GM21529 (cell line): ENCODE results near the gene PLOD2.
A peak's percentile ranks its signal among the peaks of the same experiment; 100 is the strongest.

ENCODE experiments used
- ATAC-seq: cut with Tn5 transposase; IDR thresholded peaks from one replicate; pipeline ENCODE4 v1.9.1; 2021; ENCODE audit not compliant: unreplicated experiment

Gene PLOD2

DNA sequence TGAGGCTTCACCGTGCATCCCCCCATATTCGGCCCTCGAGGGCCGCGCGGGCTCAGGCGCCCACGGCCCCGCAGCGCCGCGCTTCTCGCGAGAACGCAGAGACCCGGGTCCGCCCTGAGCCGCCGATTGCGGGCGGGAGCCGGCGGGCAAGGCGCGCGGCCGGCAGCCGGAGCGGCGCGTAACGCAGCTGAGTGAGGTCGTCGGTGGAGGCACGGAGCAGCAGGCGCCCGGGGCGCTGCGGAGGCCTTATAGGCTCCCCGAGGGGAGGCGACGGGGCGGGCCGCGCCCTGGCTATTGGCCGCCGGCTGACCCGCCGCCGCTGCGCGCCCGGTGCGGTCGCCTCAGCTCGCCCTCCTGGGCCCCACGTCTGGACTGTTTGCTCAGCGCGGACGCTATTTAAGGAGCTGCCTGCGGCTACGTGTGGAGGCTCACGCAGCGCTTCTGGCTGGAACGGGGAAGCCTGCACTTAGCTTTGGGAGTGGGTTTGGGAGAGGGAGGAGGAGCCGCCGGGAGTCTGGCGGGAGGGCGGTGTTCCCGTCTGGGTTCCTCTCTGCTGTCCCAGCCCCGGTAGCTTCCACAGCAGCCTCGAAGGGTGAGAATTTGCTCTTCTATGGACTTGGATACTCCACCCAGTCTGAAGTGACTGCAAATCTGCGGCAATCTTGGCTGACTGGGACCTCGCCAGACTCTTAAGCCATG lies at the start of gene PLOD2:
PLOD2 (minus strand) TSS at position 221 of the 699 bp plus-strand sequence; CDS start at position 26, 195 bp downstream.
- peak; percentile 48 for ATAC-seq

DNA sequence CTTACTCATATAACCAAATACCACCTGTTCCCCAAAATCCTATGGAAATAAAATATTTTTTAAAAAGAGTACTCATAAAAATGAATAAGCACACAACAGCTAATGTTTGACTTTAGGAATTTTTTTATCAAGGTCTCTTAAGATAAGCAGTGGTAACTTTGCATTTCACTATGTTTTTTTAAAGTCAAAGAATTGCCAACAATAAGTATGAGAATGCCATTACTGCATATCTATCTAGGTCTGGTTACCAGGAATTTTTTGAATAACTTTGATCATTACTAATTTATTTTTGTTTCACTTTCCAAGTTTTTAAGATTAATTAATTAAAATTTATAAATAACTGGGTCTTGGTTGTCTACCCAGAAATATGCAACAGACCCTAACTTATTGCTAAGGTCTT lies 48.4 kb upstream of the PLOD2 start:
- ATAC-seq = no peak

DNA sequence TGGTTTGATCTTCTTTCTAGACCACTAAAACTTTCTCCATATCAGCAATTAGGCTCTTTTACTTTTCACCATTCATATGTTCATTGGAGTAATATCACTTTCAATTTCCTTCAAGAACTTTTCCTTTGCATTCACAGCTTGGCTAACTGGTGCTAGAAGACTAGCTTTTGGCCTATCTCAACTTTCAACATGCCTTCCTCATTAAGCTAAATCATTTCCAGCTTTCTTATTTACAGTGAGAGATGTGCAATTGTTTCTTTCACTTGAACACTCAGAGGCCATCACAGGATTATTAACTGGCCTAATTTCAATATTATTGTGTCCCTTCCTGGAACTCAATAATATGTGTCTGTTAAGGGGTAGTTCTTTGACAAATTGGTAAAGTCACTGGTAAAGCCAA lies 42.8 kb upstream of the PLOD2 start:
- ATAC-seq = no peak

DNA sequence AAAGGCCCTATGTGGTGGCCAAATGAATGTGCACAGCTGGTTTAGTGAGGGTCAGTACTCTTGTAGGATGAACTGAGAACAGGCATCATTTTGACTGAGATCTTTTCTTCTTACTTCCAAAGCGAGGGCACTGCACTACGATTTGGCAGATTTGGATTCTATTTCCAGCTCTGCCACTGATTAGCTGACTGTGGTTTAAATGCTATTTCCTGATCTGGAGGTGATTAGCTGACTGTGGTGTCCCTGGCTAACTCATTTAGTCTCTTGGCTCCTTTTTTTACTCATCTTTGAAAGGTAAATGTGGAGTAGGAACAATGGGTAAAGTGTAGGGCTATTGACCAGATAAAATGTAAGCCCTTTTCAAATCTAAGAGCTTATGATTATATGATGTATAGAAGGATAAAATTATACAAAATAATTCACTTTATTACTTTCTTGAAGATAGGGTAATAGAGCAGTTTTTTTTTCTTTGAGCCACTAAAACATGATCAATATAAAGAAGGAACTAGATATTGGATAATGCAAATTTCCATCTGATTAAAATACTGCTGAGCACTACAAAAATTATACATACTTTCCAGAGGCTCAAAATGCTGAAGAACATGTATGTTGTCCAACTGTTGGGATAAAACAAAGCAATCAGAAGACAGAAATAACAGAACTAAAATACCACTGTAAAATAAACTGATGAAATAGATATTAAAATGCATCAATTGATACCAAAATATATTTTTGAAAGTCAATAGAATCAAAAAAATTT lies 39.7 kb upstream of the PLOD2 start:
- no peak for ATAC-seq

DNA sequence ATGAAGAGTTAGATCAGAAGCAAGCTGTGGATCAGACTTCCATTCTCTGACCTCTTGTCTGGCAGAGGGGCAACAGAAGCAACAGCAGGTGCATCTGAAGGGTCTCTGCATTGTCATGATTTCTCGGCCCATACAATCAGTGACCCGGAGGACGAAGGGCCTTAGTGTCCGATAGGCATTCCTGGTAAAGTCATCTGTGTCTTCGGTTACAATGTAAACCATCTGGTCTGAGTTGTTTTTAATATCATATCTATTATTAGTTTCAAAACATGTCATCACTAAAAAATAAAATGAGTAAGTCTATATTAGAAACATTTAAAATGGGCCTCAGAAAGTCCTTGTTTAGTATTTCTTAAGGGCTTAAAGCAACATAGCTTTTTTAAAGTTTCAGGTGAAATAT lies 38.8 kb upstream of the PLOD2 start:
- ATAC-seq = no peak

DNA sequence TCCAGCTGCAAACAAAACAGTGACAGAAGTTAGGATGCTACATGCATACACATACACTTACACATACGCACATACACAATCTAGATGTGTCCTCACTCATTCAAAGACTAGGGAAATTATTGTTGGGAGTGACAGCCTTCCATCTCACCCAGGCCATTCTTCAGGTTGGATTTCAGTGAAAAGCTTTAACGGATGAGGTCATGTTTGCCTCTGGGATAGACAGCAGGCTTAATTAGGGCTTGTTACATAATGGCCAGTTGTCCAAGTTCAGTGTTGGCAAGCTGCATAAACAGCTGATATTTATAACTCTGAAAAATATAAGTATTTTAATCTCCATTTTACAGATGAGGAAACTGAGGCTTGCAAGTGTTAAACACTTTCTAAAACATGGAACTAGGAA lies 35.8 kb upstream of the PLOD2 start:
- no peak for ATAC-seq

DNA sequence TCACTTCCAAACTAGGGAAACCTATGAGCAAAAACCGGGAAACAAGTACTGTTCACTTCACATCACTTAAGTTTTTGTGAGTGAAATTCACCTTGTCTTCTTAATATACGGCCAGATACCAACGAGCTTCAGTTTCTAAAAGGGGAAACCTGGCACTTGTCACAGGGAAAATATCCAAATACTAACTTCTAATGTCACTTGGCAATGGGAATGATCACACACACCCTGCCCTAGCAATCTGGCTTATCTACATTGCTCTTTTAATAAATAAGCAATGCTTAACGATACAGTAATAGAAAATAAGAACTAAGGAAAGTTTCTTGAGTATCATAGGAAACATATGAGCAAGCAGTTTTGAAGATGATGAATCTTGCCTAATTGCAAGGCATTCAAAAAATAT lies 34.6 kb upstream of the PLOD2 start:
- no peak for ATAC-seq

DNA sequence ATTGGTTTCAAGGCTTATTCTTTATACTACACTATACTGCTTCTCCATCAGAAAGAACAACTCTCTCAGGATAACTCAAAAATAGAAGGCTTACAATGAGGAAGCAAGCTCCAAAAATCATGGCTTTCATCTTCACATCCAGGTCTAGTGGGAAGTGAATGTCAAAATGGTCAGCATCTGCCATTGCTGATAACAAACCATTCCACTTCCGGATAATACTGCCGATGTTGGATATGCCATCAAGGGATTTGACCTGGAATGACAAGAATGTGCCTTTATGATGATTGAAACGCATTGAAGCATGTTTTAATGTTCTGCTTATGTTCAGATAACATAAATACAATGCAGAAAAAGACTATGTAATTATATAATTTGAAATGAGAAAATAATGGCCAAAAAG lies 34.0 kb upstream of the PLOD2 start:
- ATAC-seq = no peak

DNA sequence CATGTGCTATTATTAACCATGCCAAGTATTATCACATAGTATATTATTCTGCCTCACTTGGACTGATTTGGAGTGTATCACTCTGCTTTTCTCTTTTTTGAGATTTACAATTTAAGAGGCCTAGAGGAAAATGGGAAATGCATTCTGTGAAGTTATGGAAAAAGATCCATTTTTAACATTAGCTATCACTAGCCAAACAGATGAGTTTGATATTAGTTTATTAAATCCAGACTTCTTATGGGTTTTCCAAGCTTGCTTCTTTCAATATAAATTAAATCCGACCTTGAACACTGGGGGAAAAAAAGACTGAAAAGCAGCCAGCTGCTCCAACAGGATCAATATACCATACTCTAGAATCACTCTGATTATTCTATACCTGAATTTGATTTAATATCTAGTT lies 30.1 kb upstream of the PLOD2 start:
- ATAC-seq = no peak

DNA sequence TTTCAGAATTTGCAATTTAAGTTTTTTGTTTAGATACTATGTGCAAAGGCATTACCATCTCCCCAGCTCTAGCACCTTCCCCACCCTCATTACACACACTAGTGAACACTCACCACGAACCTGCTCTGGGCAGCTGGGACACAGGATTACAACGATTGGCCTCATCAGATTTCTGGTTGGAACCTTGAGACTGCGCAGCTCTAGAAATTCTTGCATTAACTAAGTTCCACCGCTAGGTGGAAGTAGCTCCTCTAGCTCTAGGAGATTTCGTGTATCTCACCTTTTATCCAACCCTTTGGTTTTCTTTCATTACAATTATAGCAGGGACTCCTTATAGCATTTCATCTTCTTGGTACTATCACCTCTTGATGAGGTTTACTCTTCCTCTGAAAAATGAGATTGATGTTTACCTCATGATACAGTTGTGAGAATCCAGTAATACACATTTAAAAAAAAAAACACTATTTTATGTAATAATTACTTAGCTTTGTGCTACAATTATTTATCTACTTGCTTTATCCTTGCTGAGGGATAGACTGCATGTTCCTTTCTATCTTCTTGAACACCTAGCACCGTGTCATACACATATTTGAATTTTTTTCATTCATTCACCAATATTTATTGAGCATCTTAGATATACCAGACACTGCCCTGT lies 28.7 kb upstream of the PLOD2 start:
- ATAC-seq = peak; percentile 96

DNA sequence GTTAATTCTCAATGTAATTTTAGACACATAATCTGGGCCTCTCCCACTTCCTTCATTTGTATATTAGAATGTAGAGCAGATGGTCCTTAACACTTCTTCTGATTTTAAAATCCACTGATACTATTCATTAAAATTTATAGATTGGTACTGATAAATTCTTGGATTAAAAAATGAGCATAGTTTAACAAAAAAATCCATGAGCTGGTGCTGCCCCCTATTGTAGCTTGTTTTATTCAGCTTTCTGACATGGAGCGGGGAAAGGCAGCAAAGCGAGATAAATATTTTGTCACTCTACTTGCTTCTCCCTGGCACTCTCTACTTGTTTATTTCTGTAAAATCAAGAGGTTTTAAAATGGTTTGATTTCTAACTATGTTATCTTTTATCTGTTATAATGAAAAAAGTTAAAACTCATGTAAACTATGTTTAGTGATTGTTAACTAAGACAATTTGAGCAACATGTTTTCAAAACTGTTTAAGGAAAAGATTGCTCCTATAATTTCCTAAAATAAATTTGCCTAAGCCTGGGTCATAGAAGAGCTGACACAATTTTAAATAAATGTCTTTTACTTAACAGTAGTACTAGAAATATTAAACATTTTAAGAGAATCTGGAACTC lies 26.5 kb upstream of the PLOD2 start:
- no peak for ATAC-seq

DNA sequence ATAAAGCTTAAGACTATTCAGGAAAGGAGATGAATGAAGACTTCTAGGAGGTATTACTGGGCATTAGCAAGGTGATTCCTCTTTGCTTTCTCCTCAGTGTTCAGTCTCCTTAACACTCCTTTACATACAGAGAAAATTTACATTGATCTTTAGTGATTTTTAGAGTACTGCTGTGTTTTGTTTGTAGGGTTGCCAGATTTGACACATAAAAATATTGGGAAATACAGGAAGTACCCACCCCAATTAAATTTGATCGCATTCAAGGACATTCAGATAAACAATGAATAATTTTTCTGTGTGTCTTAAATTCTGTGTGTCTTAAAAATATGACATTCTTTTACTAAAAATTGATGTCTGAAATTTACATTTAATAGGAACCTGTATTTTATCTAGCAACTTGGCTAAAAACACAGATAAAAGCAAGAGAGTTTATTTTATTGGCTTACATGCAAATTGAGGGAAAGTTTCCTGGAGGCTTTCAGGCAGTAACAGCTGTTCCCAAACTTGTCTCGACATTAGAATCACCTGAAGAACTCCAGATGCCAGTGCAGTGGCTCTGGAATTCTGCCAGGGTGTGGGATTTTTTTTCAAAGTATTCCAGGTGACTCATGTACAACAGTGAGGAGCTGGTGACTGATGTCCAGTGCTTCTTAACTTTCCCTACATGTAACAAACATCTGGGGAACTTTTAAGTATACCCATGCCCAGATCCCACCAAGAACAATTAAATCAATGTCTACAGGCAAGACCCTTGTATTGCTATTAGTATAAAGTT lies 23.4 kb upstream of the PLOD2 start:
- ATAC-seq = no peak

DNA sequence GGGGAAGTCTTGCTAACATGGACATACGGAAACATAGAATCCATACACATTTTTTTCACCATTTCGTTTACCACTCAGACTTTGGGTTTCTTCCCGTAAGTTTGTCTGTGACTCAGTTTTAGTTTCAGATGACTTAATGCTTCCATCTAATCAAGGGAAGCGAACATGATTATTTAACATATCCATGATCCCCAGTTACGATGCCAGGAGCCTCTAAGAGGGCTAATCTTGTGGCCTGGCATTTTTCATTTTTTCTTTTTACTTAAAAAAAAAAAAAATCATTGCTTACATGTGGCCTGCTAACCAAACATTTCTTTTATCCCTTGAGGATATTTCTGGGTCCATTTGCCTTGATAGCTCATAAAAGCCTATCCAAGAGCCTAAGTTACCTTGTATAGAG lies 20.2 kb upstream of the PLOD2 start:
- no peak for ATAC-seq

DNA sequence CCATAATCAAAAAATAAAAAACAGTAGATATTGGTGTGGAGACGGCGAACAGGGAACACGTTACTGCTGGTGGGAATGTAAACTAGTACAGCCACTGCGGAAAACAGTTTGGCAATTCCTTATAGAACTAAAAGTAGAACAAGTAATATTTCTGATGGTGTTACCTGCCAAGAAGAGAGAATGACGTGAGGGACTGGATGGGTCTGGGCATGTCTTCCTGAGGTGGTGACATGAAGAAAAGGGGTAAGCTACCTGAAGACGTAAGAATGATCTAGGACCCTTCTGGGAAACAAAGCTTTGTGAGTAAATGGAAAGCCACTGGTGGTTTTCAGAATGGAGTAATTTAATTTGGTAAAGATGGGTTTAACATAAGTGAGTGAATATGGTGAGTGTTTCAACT lies 19.4 kb upstream of the PLOD2 start:
- no peak for ATAC-seq

DNA sequence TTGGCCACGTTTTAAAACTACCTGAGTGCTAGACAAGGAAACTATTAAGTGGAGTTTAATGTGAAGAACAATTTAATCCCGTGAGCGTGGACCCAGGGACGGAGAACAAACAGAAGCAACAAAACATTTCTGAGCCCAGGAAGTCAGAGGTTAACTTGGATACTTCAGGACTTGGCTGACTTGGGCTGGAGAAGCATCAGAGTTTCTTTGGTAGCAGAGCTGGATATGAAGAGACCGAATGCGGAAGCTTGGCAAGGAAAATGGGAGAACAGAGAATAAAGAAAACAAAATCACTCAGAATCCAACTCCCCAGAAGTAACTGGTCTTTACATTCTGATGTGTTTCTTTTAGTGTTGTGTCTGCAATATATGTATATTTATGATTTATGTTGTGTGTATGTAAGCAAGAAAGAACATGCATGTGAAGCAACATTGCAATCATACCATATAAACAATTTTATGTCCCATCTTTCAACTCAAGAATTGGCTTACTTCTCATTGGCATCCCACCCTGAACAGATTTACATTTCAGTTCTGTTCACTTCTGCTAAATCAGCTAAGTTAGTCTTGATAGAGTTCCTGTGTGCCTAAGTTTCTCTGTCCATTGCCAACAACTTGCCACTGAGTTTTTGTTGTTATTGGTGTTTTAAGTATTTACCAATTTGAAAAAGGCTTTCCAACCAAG lies 17.2 kb upstream of the PLOD2 start:
- ATAC-seq = no peak

DNA sequence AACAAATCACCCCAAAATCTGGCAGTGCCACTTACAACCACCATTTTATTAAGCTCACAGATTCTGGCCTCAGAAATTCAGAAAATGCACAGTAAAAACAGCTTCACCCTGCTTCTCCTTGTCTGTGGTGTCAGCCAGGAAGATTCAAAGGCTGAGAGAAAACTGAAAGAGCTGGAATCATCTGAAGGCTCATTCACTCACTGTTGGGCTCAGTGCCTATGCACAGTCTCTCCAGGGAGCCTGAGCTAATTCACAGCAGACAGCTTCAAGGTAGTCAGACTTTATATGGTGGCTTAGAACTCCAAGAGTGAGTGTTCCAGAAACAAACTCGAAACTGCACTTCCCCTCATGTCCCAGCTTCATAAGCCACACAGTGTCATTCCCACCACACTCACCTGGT lies 16.5 kb upstream of the PLOD2 start:
- ATAC-seq = no peak

DNA sequence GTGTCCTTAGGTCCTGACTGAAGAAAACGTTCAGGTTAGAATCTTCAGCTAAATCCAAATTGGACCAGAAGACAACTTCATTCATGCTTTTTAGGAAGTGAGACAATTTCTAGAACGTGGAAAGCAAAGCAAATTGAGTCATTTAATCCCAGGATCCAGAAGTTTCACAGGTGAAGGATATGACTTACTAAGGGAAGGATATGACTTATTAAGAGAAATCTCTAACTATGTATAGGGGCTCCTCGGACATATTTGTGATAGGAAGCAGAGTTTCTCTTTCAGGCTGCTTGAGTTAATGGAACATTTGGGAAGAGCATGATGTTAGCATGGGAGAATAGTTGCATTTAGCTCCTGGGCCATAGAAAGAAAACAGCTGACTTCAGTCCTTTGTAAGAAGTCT lies 16.1 kb upstream of the PLOD2 start:
- ATAC-seq = no peak

DNA sequence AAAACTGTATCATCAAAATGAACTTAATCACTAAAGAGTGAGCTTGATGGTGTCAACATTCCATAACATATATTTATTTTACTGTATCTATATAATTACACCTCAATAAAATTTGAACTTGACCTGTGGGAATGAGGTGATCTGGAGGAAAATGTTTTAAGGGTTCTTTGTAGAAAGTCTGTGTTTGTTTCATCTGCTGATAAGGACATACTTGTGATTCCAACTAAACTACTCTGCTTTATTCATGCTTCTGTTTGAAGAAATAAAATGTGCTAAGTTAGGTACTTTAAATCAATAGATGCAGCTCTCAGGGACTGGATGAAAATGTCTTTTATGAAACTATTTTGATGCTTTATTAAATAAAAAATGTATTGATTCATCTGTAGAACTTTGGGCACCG lies 11.6 kb upstream of the PLOD2 start:
- no peak for ATAC-seq

DNA sequence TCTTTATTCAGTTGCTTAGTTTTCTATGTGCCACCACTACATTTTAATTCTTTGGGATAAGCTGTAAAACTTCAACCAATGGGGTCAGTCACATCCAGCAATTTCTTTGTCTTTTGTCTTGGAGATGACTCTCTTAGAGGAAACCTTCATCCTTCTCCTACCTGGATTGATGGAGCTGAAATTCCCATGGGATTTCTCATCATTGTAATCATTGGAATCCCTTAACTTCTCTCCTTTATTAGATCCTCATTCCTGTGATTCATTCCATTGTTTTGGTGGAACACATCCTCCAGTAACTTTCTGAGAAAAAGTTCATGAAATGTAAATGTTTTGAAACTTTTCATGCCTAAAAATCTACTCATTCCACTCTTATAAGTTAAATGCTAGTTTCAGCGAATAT lies 9.6 kb upstream of the PLOD2 start:
- ATAC-seq = no peak

DNA sequence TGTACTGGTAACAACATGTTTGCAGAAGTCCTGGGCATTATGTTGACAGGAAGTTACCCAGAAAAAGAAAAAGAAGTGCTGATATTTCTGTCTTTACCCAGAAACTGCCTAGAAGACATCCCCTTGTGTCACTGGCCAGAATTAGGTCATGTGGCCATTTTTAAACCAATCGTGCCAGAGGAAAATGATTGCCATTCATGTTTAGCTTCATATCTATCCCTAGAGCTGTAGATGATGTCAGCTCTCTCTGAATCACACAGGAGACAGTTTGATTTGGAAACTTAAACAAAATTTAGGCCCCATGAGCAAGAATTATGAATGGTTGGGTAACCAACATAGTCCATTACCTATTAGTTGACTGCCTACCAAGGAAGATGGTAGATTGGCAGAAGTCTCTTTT lies 8.9 kb upstream of the PLOD2 start:
- ATAC-seq = no peak
